ENCODE results near the gene EFCC1.
"Not testable (repeated sequence)": the region's sequence is repeated elsewhere in the genome, so short reads cannot be mapped to it uniquely, and the experiment has no call there.

Gene EFCC1

DNA sequence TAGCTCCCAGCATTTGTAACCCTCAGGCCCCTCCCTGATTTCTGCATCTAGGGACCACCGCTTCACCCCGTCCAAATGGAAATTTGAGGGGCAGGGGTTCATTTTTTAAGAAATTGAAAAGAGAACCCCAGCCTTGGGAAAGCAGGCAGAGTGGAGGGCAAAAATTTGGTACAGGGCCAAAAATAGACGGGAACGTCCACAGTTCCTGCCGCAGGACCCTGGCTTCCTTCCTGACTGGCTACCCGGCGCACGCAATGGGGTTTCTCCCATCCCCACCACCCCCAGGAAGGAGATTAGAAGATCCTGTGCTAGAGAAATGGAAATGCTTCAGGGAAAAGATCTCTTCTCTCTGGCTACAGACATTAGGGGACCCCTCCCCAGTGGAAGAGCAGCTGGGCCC, 80.4 kb downstream of the EFCC1 start:
- no peak for DNase-seq (ENCODE audit: low read depth)

- no peak for DNase-seq (ENCODE audit: low read depth)
Measured at GRCh38 chr3:129082026-129082425, 80.9 kb downstream of the EFCC1 start.

- no peak for DNase-seq (ENCODE audit: low read depth)
Measured at GRCh38 chr3:129084501-129084900, 83.4 kb downstream of the EFCC1 start.

DNA sequence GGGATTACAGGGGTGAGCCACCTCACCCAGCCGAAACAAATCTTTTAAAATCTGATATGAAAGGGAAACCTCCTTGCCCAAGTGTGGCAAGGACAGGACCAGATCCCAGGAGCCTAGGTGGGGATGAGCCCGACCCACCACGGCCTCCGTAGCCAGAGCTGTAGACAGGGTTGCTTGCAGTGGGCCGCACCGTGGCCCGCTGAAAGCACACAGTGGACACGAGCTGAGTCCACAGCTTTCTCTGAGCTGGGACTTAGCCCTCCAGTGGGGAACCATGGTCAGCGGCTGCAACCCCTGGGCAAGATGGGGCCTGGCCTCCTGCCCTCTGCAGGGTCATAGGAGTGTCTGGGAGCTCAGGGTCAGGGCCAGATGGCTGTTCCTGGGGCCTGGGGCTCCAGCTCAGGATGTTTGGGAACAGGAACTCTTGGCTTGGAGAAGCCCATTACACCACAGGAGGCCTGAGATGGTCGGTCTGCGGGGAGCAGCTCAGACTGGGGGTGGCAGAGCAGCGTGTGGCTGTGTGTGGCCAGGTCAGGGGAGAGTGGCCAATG, 84.1 kb downstream of the EFCC1 start:
- DNase-seq (ENCODE audit: low read depth): no peak

- DNase-seq (ENCODE audit: low read depth): no peak
Measured at GRCh38 chr3:129085818-129086217, 84.7 kb downstream of the EFCC1 start.

- DNase-seq (ENCODE audit: low read depth): no peak
Measured at GRCh38 chr3:129087138-129087702, 86.1 kb downstream of the EFCC1 start.

- not testable (repeated sequence) for DNase-seq (ENCODE audit: low read depth)
Measured at GRCh38 chr3:129087904-129088303, 86.8 kb downstream of the EFCC1 start.

DNA sequence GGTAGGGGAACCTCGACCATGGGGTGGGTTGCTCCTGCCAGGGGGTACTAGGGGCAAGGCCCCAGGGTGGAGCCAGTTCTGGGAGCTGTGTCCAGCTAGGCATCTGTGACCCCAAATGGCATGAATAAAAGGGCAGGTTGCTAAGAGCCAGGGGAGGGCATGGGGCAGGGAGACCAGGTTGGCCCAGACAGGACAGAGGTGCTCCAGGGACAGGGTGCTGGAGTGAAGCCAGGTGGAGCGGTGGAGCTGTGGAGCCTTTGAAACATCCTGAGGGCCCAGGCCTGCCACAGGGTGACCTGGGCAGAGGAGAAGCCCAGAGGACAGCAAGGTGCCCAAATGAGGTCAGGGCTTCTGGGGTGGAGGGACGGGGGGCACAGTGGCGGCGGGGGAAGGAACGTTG, 87.2 kb downstream of the EFCC1 start:
- not testable (repeated sequence) for DNase-seq (ENCODE audit: low read depth)

All from stimulated activated CD8-positive, alpha-beta memory T cell treated with anti-CD3 and anti-CD28 coated beads, Interleukin-15, amount 100 ng/mL, for 1 hour (primary cell).